ENCODE data around the gene PPM1B.

DNA sequence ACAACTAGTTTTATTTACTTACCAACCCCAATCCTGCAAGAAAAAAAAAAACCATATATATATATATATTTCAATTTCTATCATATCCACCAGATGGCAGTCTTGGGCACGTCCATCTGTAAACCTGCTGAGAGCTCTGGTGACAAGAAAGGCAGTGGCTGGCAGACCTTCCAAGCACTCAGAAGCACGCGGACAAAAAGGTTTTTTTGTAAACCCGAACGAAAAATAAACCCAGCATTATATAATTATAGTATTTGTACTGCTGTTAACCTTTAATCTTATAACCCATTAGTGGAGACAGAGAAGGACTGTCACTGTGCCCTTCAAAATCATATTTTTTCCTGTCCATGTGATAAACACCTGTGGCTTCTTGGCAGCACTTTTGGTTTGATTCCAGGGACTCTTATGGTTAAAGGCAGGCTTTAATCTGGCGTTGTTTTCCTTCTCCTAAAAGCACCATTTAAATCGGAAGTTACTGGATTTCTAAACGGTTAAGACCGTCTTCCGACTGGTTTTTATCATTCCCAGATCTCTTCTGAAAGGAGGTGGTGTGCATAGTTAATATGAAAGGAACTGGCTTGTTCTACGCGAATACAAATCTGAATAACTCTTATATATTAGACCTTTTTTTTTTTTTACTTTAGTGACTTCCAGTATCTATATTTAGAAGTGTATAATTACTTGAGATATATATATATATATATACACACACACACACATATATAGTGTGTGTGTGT, 75.6 kb downstream of the PPM1B start:
- no peak for TF ChIP-seq EZH2 (IDR thresholded peaks at IDR 0.05; ENCODE audit: insufficient read depth, poor library complexity, severe bottlenecking)
- TF ChIP-seq EZH2phosphoT487 (IDR thresholded peaks at IDR 0.05; ENCODE audit: insufficient read depth, low read depth): no peak

Data from GM23248 (cell line).